Panc1 (cell line): ENCODE data around the gene TMEM175. TPM values are rescaled to one million over a fixed set of nuclear protein-coding genes. Genes with fewer than 3 reads are reported as not detected.

Experiments
- ATAC-seq: fragments of 200-7000 bp; cut with Tn5 transposase; 2 replicates; pipeline ENCODE4 v1.9.1; 2020; ENCODE audit warnings: mild to moderate bottlenecking, moderate library complexity
- BruUV-seq: library from RNA; stranded (reverse); fragments of 400-500 nt; replicated peaks from 2 replicates; lab custom pipeline; 2021; lab: Mats Ljungman, UMichigan
- CTCF ChIA-PET: fragments of 300-600 bp; sonication (Branson Sonifier 250); formaldehyde crosslinking; loops from one replicate; lab custom pipeline; 2022; ENCODE audit warnings: antibody characterized with exemption; lab: Charles Lee
- POLR2A ChIA-PET: fragments of 300-600 bp; sonication (Branson Sonifier 250); formaldehyde crosslinking; loops from one replicate; lab custom pipeline; 2022; ENCODE audit warnings: antibody characterized with exemption; lab: Charles Lee
- DNase-seq: peaks from one replicate; pipeline ENCODE4 v3.0.0-alpha.2; 2010; ENCODE audit warnings: low read depth, low spot score
- H3K27ac ChIP-seq: 2 replicates; pipeline ENCODE4 v1.5.1; 2011; ENCODE audit warnings: mild to moderate bottlenecking, low read length, inconsistent platforms
- H3K27me3 ChIP-seq: fragments of 200-500 bp; sonication (Bioruptor generic); 2 replicates; pipeline ENCODE4 v1.6.0; 2014; ENCODE audit warnings: low read length, inconsistent platforms; ENCODE audit not compliant: control insufficient read depth, insufficient read depth
- H3K36me3 ChIP-seq: fragments of 200-500 bp; sonication (Bioruptor generic); 2 replicates; pipeline ENCODE4 v1.5.1; 2014; ENCODE audit warnings: inconsistent platforms, mild to moderate bottlenecking, low read length, moderate library complexity; ENCODE audit not compliant: control insufficient read depth, insufficient read depth
- H3K4me1 ChIP-seq: 2 replicates; pipeline ENCODE4 v1.5.1; 2011; ENCODE audit warnings: inconsistent platforms, mild to moderate bottlenecking, low read length, moderate library complexity; ENCODE audit not compliant: control insufficient read depth, insufficient read depth
- H3K4me3 ChIP-seq, 2 experiments: 2 replicates each; pipeline ENCODE4 v1.5.1; 2011 to 2012; ENCODE audit warnings: low read depth in 2 of 2, low read length in 2 of 2, mild to moderate bottlenecking in 2 of 2, inconsistent platforms in 1 of 2, moderate library complexity in 1 of 2
- H3K9me3 ChIP-seq: fragments of 200-500 bp; sonication (Bioruptor generic); 2 replicates; pipeline ENCODE4 v1.5.1; 2014; ENCODE audit warnings: low read depth, mild to moderate bottlenecking, inconsistent platforms, low read length, moderate library complexity; ENCODE audit not compliant: control insufficient read depth, insufficient read depth
- CTCF ChIP-seq: fragments of 450-650 bp; IDR thresholded peaks from 2 replicates; pipeline ENCODE4 v1.5.1; 2017; ENCODE audit warnings: mild to moderate bottlenecking
- POLR2AphosphoS5 ChIP-seq: IDR thresholded peaks from 2 replicates; pipeline ENCODE4 v1.6.1; 2012; ENCODE audit warnings: mild to moderate bottlenecking, low read depth, low read length, moderate library complexity
- REST ChIP-seq, 2 experiments: IDR thresholded peaks; 2 replicates each; pipeline ENCODE4 v1.6.1; 2011 to 2012; ENCODE audit warnings: low read depth in 2 of 2, control low read depth in 1 of 2, low read length in 1 of 2, mild to moderate bottlenecking in 1 of 2, moderate library complexity in 1 of 2; ENCODE audit not compliant: insufficient read depth in 1 of 2
- SIN3A ChIP-seq: IDR thresholded peaks from 2 replicates; pipeline ENCODE4 v1.6.1; 2012; ENCODE audit warnings: low read depth, mild to moderate bottlenecking, low read length, moderate library complexity, borderline replicate concordance; ENCODE audit not compliant: insufficient read depth
- TCF7L2 ChIP-seq: IDR thresholded peaks from 2 replicates; pipeline ENCODE4 v1.6.1; 2011; ENCODE audit warnings: mild to moderate bottlenecking, low read depth, low read length, inconsistent platforms
- in situ Hi-C: cut with HindIII; loops from 2 replicates; pipeline ENCODE4 v1.10.0; 2016; ENCODE audit warnings: low sequenced_read_pairs, low pct_unique_long_range_greater_than_20kb
- intact Hi-C: fragments of 100-400 bp; cut with micrococcal nuclease; formaldehyde crosslinking; loops from one replicate; pipeline ENCODE4 v1.10.0; 2022; ENCODE audit not compliant: unreplicated experiment
- total RNA-seq: library from RNA; stranded (reverse); gene quantifications from one replicate; pipeline ENCODE4 v1.2.1, GENCODE V29; 2021; ENCODE audit not compliant: unreplicated experiment

TMEM175 gene
- total RNA-seq, 1 experiment from 2014 or later: 21.8 TPM

GRCh38 chr4:909131-909571 is 23.1 kb upstream of the TMEM175 start:
- H3K36me3 ChIP-seq: 0 out of 2 replicates have a peak, but pooled peaks cover 2% of the 10 kb centered on the region
- no peak for DNase-seq
- CTCF ChIA-PET: no interaction called here
- H3K9me3 ChIP-seq: no peaks in the 10 kb centered on the region
- no peak overlapping the region for H3K4me3 ChIP-seq
- intact Hi-C loops: no loop called here
- BruUV-seq: no TSS peak
- no peaks in the 10 kb centered on the region for H3K27me3 ChIP-seq
- POLR2A ChIA-PET: no interaction called here
- TF ChIP-seq REST (IDR thresholded peaks at IDR 0.05; ENCODE audit: insufficient read depth in 1 of 2, low read depth in 2 of 2, low read length in 1 of 2): no peak
- TF ChIP-seq TCF7L2: no peak
- TF ChIP-seq POLR2AphosphoS5: no peak
- TF ChIP-seq SIN3A: no peak
- TF ChIP-seq CTCF: no peak
- no peak for ATAC-seq
- in situ Hi-C loops: no loop called here
- no peaks in the 10 kb centered on the region for H3K4me1 ChIP-seq
- no peak overlapping the region for H3K27ac ChIP-seq

- Histone ChIP-seq H3K4me3 (no peak overlapping the region), H3K27ac (no peak overlapping the region), H3K9me3 (no peaks in the 10 kb centered on the region), H3K4me1 (no peaks in the 10 kb centered on the region), H3K27me3 (no peaks in the 10 kb centered on the region), H3K36me3 (0 out of 2 replicates have a peak, but pooled peaks cover 2% of the 10 kb centered on the region)
- intact Hi-C loops (no loop called here), in situ Hi-C loops (no loop called here)
- BruUV-seq: no TSS peak
- DNase-seq: no peak
- CTCF ChIA-PET: interaction anchor here (0.5 kb wide), 1 partner anchor 32 kb away, joined by 4 read pairs; no protein-coding TSS in a partner anchor
- TF ChIP-seq CTCF: no peak
- no peak for TF ChIP-seq SIN3A
- no peak for TF ChIP-seq TCF7L2
- TF ChIP-seq POLR2AphosphoS5: no peak
- no peak for TF ChIP-seq REST (IDR thresholded peaks at IDR 0.05; ENCODE audit: insufficient read depth in 1 of 2, low read depth in 2 of 2, low read length in 1 of 2)
- no peak for ATAC-seq
- POLR2A ChIA-PET: no interaction called here
These were observed 22.4 kb upstream of the TMEM175 start for GRCh38 chr4:909821-910220.
